ENCODE results near the gene CRADD. TPM values are rescaled to one million over a fixed set of nuclear protein-coding genes. Genes with fewer than 3 reads are reported as not detected.

CRADD gene
- total RNA-seq, 1 donor from 2014 or later = 17.1 TPM

- H3K36me3 ChIP-seq = no peaks in the 10 kb centered on the region
- H3K27ac ChIP-seq = no peak overlapping the region
- intact Hi-C loops (cut with DNase I) = no loop called here
- no peak for TF ChIP-seq CTCF (IDR thresholded peaks at IDR 0.05)
- ATAC-seq (no peak), DNase-seq (no peak)
- H3K9me3 ChIP-seq = no peaks in the 10 kb centered on the region
- no peak overlapping the region for H3K4me3 ChIP-seq
- no peaks in the 10 kb centered on the region for H3K27me3 ChIP-seq
- no peaks in the 10 kb centered on the region for H3K4me1 ChIP-seq
These were observed 224.6 kb downstream of the CRADD start for GRCh38 chr12:93901739-93902138.

- Histone ChIP-seq H3K27ac (no peak overlapping the region), H3K9me3 (no peaks in the 10 kb centered on the region), H3K4me1 (no peaks in the 10 kb centered on the region), H3K27me3 (no peaks in the 10 kb centered on the region), H3K4me3 (no peak overlapping the region), H3K36me3 (no peaks in the 10 kb centered on the region)
- intact Hi-C loops (cut with DNase I) = no loop called here
- no peak for DNase-seq
- no peak for ATAC-seq
- no peak for TF ChIP-seq CTCF (IDR thresholded peaks at IDR 0.05)
These were observed 225.0 kb downstream of the CRADD start for GRCh38 chr12:93902192-93902591.

- H3K27me3 ChIP-seq = no peaks in the 10 kb centered on the region
- no peaks in the 10 kb centered on the region for H3K4me1 ChIP-seq
- H3K36me3 ChIP-seq = no peaks in the 10 kb centered on the region
- no peaks in the 10 kb centered on the region for H3K9me3 ChIP-seq
- H3K4me3 ChIP-seq = no peak overlapping the region
- no peak overlapping the region for H3K27ac ChIP-seq
- ATAC-seq (no peak), DNase-seq (no peak)
- no peak for TF ChIP-seq CTCF (IDR thresholded peaks at IDR 0.05)
- intact Hi-C loops (cut with DNase I) = no loop called here
These were observed 225.8 kb downstream of the CRADD start for GRCh38 chr12:93902736-93903562.

GRCh38 chr12:93904124-93904523 is 226.9 kb downstream of the CRADD start:
- Histone ChIP-seq H3K9me3 (no peaks in the 10 kb centered on the region), H3K27ac (no peak overlapping the region), H3K4me3 (no peak overlapping the region), H3K4me1 (no peaks in the 10 kb centered on the region), H3K27me3 (no peaks in the 10 kb centered on the region), H3K36me3 (no peaks in the 10 kb centered on the region)
- ATAC-seq (no peak), DNase-seq (no peak)
- TF ChIP-seq CTCF (IDR thresholded peaks at IDR 0.05) = no peak
- intact Hi-C loops (cut with DNase I) = no loop called here

GRCh38 chr12:93908264-93908663 is 231.1 kb downstream of the CRADD start:
- H3K36me3 ChIP-seq = no peaks in the 10 kb centered on the region
- intact Hi-C loops (cut with DNase I) = no loop called here
- DNase-seq (no peak), ATAC-seq (no peak)
- no peak for TF ChIP-seq CTCF (IDR thresholded peaks at IDR 0.05)
- H3K27ac ChIP-seq = no peak overlapping the region
- no peaks in the 10 kb centered on the region for H3K9me3 ChIP-seq
- no peaks in the 10 kb centered on the region for H3K4me1 ChIP-seq
- no peaks in the 10 kb centered on the region for H3K27me3 ChIP-seq
- H3K4me3 ChIP-seq = no peak overlapping the region

Measured in upper lobe of right lung (tissue), 1 donor.